ENCODE measurements around the gene NAPEPLD. TPM values are rescaled to one million over a fixed set of nuclear protein-coding genes. Genes with fewer than 3 reads are reported as not detected.

NAPEPLD gene
- total RNA-seq, 4 donors from 2014 or later, result 5.9 to 13.1 (median 8.6) TPM

DNA sequence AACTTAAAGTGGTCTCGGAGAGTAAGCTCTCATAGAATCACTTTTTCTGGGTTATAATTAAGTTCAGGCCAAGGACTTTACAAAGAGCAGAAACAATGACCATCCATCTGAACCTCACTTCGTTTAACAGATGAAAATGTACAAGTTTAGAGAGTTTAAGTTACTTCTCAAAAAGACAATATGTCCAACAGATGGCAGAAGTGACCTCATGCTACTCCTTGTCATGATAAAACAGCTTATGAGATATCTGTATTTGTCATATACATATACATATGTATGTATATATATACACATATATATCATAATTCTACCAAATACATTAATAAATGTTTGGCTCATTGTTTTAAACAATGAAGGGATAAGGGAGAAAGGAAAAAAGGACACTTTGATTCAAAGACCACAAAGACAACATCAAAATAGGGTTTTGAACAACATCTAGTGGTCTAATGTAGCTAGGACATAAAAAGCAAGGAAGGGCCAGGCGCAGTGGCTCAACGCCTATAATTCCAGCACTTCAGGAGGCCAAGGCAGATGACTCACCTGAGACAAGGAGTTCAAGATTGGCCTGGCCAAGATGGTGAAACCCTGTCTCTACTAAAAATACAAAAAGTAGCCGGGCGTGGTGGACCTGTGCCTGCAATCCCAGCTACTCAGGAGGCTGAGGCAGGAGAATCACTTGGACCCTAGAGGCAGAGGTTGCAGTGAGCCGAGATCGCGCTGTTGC lies 17.8 kb downstream of the NAPEPLD start:
- DNase-seq (ENCODE audit: low spot score), result no peak
- no peak for ATAC-seq (ENCODE audit: low FRiP score)
- TF ChIP-seq, protein P1, sequence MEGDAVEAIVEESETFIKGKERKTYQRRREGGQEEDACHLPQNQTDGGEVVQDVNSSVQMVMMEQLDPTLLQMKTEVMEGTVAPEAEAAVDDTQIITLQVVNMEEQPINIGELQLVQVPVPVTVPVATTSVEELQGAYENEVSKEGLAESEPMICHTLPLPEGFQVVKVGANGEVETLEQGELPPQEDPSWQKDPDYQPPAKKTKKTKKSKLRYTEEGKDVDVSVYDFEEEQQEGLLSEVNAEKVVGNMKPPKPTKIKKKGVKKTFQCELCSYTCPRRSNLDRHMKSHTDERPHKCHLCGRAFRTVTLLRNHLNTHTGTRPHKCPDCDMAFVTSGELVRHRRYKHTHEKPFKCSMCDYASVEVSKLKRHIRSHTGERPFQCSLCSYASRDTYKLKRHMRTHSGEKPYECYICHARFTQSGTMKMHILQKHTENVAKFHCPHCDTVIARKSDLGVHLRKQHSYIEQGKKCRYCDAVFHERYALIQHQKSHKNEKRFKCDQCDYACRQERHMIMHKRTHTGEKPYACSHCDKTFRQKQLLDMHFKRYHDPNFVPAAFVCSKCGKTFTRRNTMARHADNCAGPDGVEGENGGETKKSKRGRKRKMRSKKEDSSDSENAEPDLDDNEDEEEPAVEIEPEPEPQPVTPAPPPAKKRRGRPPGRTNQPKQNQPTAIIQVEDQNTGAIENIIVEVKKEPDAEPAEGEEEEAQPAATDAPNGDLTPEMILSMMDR (IDR thresholded peaks at IDR 0.05), result no peak

DNA sequence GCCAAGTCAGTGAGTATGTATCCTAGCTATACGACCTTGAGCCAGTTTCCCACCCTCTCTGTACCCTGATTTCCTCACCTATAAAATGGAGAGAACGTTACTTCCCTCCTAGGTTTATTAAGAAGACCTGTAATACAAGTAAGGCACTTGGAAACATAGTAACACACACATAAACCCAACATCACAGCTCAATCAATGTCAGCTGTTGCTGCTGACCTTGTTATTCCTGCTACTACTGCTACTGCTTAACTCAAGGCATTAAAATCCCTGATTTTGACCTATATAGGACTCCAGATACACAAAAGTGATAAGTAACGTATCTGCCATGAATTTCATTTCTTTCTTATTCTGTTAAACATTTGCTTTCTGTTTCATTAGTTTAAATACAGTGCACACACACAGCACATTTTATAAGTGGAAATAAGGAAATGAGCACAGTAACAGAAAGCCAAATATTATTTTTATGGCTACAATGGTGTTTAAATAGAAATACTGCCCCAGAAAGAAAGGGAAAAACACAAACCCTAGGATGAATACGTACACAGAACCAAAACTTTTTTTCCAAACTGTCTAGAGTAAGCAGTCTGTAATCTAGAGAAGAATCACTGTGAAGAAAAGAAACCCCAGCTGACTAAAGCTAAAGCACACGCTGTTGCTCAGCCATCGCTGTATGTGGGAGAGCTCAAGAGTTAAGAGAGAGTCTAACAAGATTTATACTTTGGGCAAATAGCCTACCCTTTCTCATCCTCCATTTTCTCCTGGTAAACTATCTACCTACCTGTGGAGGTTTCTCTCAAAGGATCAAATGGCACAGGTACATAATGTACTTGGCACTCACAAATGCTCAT lies 19.0 kb downstream of the NAPEPLD start:
- DNase-seq (ENCODE audit: low spot score), result no peak
- TF ChIP-seq, protein P1 (IDR thresholded peaks at IDR 0.05), result no peak
- no peak for ATAC-seq (ENCODE audit: low FRiP score)

DNA sequence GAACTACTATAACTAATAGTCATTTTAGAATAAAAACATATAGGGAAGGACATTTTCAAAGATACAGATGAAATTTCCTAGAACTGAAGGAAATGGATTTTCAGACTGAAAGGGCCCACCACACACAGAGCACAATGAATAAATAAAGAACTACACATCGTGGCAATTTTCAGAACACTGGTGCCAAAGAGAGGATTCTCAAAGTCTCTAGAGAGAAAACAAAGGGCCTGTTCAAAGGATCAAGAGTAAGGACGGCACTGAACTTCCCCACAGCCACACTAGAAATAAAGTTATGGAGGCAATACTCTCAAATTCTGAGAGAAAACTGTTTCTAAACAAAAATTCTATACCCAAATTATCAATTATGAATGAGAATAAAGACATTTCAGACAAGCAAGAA lies 21.9 kb downstream of the NAPEPLD start:
- DNase-seq (ENCODE audit: low spot score) (no peak), ATAC-seq (ENCODE audit: low FRiP score) (no peak)
- TF ChIP-seq, protein P1 (IDR thresholded peaks at IDR 0.05), result no peak

DNA sequence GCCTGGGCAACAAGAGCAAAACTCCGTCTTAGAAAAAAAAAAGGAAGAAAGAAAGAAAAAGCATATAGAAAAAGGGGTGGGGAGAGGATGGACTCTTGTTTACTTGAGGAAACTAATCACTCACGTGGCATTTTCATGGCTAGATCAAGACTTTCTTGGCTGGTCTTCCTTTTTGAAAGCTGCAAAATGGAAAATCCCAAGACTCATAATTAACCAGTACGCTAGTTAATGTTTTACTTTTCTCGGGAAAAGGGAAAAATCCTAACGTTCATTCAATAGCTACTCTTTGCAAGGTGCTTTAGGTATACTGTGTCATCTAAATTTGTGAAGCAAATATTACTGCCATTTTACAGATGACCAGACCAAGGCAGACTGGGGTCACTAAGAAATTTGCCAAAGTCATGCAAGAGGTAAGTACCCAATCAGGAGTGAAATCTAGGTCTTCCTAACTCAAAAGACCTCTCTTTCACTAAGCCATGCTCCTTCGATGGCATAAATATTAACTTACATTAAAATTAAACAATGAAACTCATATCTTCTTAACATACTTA lies 24.4 kb downstream of the NAPEPLD start:
- DNase-seq (ENCODE audit: low spot score) (no peak), ATAC-seq (ENCODE audit: low FRiP score) (no peak)
- TF ChIP-seq, protein P1 (IDR thresholded peaks at IDR 0.05), result no peak

DNA sequence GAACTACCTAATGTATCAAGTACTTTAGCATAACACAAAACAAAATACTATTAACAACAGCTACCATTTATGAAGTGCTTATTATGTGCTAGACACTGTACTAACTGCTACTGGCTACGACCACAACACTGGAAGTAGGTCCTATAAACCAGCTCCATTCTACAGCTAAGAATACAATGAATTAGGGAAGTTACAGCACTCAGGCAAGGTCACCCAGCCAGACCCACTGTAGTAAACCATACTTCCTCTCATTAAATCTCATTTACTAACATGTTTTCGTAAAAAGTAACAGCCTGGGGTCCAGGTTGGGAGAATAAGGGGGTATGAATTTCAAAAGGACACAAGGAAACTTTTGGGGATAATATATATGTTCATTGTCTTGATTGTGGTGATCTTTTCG lies 25.4 kb downstream of the NAPEPLD start:
- ATAC-seq (ENCODE audit: low FRiP score), result no peak
- TF ChIP-seq, protein P1 (IDR thresholded peaks at IDR 0.05), result no peak

DNA sequence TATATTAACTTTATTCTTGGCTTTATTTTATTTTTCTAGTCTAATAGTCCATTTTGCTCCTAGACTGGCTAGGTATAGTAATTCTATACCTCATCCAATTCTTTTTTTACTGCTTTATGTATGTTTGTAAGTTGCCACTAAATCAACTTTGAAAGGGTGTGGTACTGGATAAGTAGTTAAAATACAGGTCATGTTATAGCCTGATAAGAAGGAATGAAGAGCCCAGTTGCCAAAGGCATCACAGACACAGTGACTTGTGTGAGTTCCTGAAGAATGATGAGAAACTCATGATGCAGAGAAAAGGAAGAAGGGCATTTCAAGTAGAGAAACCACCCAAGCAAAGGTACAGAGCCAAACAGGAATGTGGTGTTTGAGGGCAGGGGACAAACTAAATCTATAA lies 27.3 kb downstream of the NAPEPLD start:
- TF ChIP-seq, protein P1 (IDR thresholded peaks at IDR 0.05), result no peak
- no peak for DNase-seq (ENCODE audit: low spot score)
- ATAC-seq (ENCODE audit: low FRiP score), result no peak

More for the DNA sequence above, 25.4 kb downstream of the NAPEPLD start:
- no peak for DNase-seq (ENCODE audit: low spot score)

Measured in omental fat pad (tissue), 4 donors.